Mesothelial cell of epicardium (in vitro differentiated cells): Measurements from ENCODE around the gene MBP. TPM values are rescaled to one million over a fixed set of nuclear protein-coding genes. Genes with fewer than 3 reads are reported as not detected.
A peak's percentile ranks its signal among the peaks of the same experiment; 100 is the strongest.

Experiments used
- DNase-seq, 2 experiments: peaks; one replicate each; pipeline ENCODE4 v3.0.0; 2021; ENCODE audit warnings: low spot score in 2 of 2; ENCODE audit not compliant: unreplicated experiment in 2 of 2
- H3K27ac Mint-ChIP-seq: 2 replicates; pipeline ENCODE4 v1.8.0; 2021; ENCODE audit warnings: mixed read lengths
- H3K27me3 Mint-ChIP-seq: 2 replicates; pipeline ENCODE4 v1.8.0; 2021; ENCODE audit warnings: low read depth, mixed read lengths
- H3K36me3 Mint-ChIP-seq: 2 replicates; pipeline ENCODE4 v1.8.0; 2021; ENCODE audit warnings: mixed read lengths
- H3K4me1 Mint-ChIP-seq: 2 replicates; pipeline ENCODE4 v1.8.0; 2021; ENCODE audit warnings: mixed read lengths
- H3K4me3 Mint-ChIP-seq: 2 replicates; pipeline ENCODE4 v1.8.0; 2021; ENCODE audit warnings: mild to moderate bottlenecking, moderate library complexity, mixed read lengths
- H3K9me3 Mint-ChIP-seq: 2 replicates; pipeline ENCODE4 v1.8.0; 2021; ENCODE audit warnings: mixed read lengths
- total RNA-seq: library from RNA; stranded (reverse); gene quantifications from 3 replicates; pipeline ENCODE4 v1.2.1, GENCODE V29; 2021
- TF ChIP-seq, protein P1 (sequence below): fragments of 200-600 bp; sonication (generic); IDR thresholded peaks from one replicate; pipeline ENCODE4 v1.5.0; 2021; ENCODE audit warnings: antibody characterized with exemption; ENCODE audit not compliant: unreplicated experiment

Gene MBP
- total RNA-seq, 1 donor from 2014 or later = 20.8 TPM

GRCh38 chr18:77088963-77089722 is 43.4 kb downstream of the MBP start:
- H3K36me3 Mint-ChIP-seq = no peaks in the 10 kb centered on the region
- H3K4me3 Mint-ChIP-seq = no peak overlapping the region
- H3K27me3 Mint-ChIP-seq = peaks cover 13% of the 10 kb centered on the region
- peaks cover 69% of the 10 kb centered on the region for H3K4me1 Mint-ChIP-seq
- H3K27ac Mint-ChIP-seq = peak overlapping the region; percentile 93
- no peak for DNase-seq
- H3K9me3 Mint-ChIP-seq = no peaks in the 10 kb centered on the region
- TF ChIP-seq, protein P1, sequence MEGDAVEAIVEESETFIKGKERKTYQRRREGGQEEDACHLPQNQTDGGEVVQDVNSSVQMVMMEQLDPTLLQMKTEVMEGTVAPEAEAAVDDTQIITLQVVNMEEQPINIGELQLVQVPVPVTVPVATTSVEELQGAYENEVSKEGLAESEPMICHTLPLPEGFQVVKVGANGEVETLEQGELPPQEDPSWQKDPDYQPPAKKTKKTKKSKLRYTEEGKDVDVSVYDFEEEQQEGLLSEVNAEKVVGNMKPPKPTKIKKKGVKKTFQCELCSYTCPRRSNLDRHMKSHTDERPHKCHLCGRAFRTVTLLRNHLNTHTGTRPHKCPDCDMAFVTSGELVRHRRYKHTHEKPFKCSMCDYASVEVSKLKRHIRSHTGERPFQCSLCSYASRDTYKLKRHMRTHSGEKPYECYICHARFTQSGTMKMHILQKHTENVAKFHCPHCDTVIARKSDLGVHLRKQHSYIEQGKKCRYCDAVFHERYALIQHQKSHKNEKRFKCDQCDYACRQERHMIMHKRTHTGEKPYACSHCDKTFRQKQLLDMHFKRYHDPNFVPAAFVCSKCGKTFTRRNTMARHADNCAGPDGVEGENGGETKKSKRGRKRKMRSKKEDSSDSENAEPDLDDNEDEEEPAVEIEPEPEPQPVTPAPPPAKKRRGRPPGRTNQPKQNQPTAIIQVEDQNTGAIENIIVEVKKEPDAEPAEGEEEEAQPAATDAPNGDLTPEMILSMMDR = no peak

- TF ChIP-seq, protein P1 = no peak
- H3K27me3 Mint-ChIP-seq = peaks cover 13% of the 10 kb centered on the region
- peaks cover 3% of the 10 kb centered on the region for H3K9me3 Mint-ChIP-seq
- H3K4me1 Mint-ChIP-seq = peaks cover 61% of the 10 kb centered on the region
- H3K27ac Mint-ChIP-seq = peak overlapping the region; percentile 85
- no peaks in the 10 kb centered on the region for H3K36me3 Mint-ChIP-seq
- H3K4me3 Mint-ChIP-seq = peak overlapping the region; percentile 74
- peak; percentile 49 to 73 for DNase-seq
Measured at GRCh38 chr18:77087393-77088141, 45.0 kb downstream of the MBP start.

DNA sequence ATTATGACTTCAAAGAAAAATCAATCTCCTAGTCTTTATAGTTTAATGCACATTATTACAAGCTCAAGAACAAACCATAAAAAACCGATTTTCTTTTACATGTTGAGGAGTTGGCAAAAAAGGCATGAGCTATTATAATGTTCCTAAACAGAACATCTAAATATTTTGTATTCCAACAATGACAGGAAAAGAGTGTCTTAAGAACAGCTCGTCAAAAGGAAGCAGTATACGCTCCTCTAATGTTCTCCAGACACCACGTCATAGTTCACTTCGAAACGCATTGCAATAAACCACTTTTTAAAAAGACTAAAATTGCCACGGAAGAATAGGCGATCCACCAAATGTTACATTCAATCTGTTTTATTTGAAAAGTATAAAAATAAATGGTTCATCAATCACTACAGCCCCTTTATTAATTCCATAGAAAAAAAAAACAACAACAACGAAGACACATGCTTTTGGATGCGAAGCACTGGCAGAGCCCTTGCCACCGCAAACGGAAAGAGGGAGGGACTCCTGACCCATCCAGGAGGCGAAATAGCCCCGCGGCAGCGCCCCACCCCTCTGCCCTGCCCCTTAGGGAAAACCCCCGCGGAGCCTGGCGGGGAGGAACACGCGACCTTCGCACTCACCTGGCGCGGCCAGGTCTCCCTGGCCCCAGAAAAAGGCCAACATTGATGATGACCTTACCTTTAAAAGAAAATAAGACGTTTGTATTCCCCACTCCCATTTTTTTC is 45.8 kb downstream of the MBP start:
- Mint-ChIP-seq H3K4me3 (peak overlapping the region; percentile 74), H3K27me3 (peaks cover 13% of the 10 kb centered on the region), H3K27ac (peak overlapping the region; percentile 85), H3K9me3 (peaks cover 3% of the 10 kb centered on the region), H3K36me3 (no peaks in the 10 kb centered on the region), H3K4me1 (peaks cover 56% of the 10 kb centered on the region)
- TF ChIP-seq, protein P1 = no peak
- DNase-seq = no peak

- no peak for DNase-seq
- peaks cover 6% of the 10 kb centered on the region for H3K9me3 Mint-ChIP-seq
- no peaks in the 10 kb centered on the region for H3K36me3 Mint-ChIP-seq
- no peak overlapping the region for H3K4me3 Mint-ChIP-seq
- no peak overlapping the region for H3K27ac Mint-ChIP-seq
- peaks cover 52% of the 10 kb centered on the region for H3K4me1 Mint-ChIP-seq
- TF ChIP-seq, protein P1 = no peak
- peaks cover 13% of the 10 kb centered on the region for H3K27me3 Mint-ChIP-seq
Measured at GRCh38 chr18:77086034-77086433, 46.5 kb downstream of the MBP start.

- Mint-ChIP-seq H3K9me3 (peaks cover 6% of the 10 kb centered on the region), H3K36me3 (no peaks in the 10 kb centered on the region), H3K27ac (no peak overlapping the region), H3K4me1 (peaks cover 40% of the 10 kb centered on the region), H3K4me3 (no peak overlapping the region), H3K27me3 (peaks cover 12% of the 10 kb centered on the region)
- DNase-seq = no peak
- TF ChIP-seq, protein P1 = no peak
Measured at GRCh38 chr18:77084688-77085035, 47.9 kb downstream of the MBP start.
